A673 (cell line): Measurements from ENCODE around the gene EFNA5.

Experiments used
- EZH2 ChIP-seq: fragments of 200-600 bp; sonication (generic); IDR thresholded peaks from 2 replicates; pipeline ENCODE4 v1.6.1; 2017; ENCODE audit warnings: borderline replicate concordance, low read depth, mild to moderate bottlenecking, mixed read lengths, antibody characterized with exemption, low read length; ENCODE audit not compliant: poor library complexity, severe bottlenecking
- TF ChIP-seq, protein P1 (sequence below): fragments of 300-800, 200-600 bp; sonication (generic); conservative IDR thresholded peaks from 2 replicates; pipeline ENCODE4 v1.5.1; 2017; ENCODE audit warnings: low read depth, mild to moderate bottlenecking, antibody characterized with exemption, low read length, moderate library complexity, mixed read lengths

- TF ChIP-seq, protein P1, sequence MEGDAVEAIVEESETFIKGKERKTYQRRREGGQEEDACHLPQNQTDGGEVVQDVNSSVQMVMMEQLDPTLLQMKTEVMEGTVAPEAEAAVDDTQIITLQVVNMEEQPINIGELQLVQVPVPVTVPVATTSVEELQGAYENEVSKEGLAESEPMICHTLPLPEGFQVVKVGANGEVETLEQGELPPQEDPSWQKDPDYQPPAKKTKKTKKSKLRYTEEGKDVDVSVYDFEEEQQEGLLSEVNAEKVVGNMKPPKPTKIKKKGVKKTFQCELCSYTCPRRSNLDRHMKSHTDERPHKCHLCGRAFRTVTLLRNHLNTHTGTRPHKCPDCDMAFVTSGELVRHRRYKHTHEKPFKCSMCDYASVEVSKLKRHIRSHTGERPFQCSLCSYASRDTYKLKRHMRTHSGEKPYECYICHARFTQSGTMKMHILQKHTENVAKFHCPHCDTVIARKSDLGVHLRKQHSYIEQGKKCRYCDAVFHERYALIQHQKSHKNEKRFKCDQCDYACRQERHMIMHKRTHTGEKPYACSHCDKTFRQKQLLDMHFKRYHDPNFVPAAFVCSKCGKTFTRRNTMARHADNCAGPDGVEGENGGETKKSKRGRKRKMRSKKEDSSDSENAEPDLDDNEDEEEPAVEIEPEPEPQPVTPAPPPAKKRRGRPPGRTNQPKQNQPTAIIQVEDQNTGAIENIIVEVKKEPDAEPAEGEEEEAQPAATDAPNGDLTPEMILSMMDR: no peak
- TF ChIP-seq EZH2: no peak
Measured at GRCh38 chr5:107447587-107447986, 223.2 kb downstream of the EFNA5 start.
